ENCODE measurements around the gene TMEM179B. TPM values are rescaled to one million over a fixed set of nuclear protein-coding genes. Genes with fewer than 3 reads are reported as not detected.

Gene TMEM179B
- polyA plus RNA-seq, 3 donors = 95.8 to 236 (median 220) TPM

DNA sequence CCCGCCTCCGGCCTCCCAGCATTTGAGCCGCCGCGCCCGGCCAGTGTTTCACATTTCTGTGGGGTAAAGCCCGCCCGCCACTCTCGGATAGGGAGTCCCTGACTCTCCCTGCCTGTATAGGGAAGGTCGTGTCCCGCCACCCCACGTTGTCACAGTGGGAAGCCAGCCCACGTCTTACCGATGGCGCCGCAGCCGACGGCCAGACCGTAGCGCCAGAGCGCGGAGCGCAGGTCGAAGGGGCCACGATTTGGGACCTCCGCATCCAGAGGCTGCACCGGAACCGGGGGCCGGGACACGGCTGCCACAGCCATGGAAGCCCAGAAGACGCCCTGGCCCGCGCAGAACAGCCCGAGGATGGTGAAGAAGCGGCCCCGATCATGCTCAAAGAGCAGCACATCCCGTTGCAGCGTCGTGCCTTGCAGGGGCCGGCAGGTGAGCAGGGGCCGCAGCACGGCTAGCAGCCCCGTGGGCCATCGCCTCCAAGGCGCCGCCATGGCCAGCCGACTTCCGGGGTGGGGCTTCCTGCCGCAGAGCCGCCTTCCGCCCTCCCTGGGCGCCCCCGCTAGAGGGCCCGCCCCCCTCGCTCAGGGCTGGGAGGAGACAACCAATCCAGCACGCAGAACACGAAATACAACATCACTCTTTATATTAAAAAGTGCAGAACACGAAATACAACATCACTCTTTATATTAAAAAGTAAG lies 4.4 kb downstream of the TMEM179B start, which contains the start of gene TMEM223:
TMEM223 (minus strand) TSS at position 506 of the 701 bp plus-strand sequence; CDS start at position 494, 12 bp downstream.
- peak; percentile 70 to 75 (median 72) for DNase-seq
- no peaks in the 10 kb centered on the region for H3K27me3 ChIP-seq (ENCODE audit: control insufficient read depth in 2 of 2, insufficient read depth in 2 of 2, low read length in 2 of 2)
- Mint-ChIP-seq H3K9me3 (no peaks in the 10 kb centered on the region), H3K4me3 (peak within 1 kb of the TSS; percentile 83 to 89), H3K36me3 (peaks cover 53 to 64% of the 10 kb centered on the region in 2 donors), H3K27me3 (ENCODE audit: low read depth in 3 of 3) (no peaks in the 10 kb centered on the region), H3K27ac (peak within 1 kb of the TSS; percentile 82 to 95 (median 92)), H3K4me1 (peaks cover 43% of the 10 kb centered on the region)
- WGBS (ENCODE audit: insufficient coverage) = under 1% methylated on average over 51 of the region's 58 CpGs
- H3K4me3 ChIP-seq (replicated peaks in 1 of 3; ENCODE audit: low read depth in 2 of 3, low read length in 3 of 3) = peak within 1 kb of the TSS; percentile 45 to 91 (median 84)
- peak within 1 kb of the TSS; percentile 65 for H2AFZ ChIP-seq (ENCODE audit: insufficient read depth, low read depth, low read length, poor library complexity, severe bottlenecking)
- peak within 1 kb of the TSS; percentile 76 for H3K9ac ChIP-seq (ENCODE audit: insufficient read depth, low read length, poor library complexity, severe bottlenecking)
- no peaks in the 10 kb centered on the region for H3K9me3 ChIP-seq (replicated peaks in 1 of 2; ENCODE audit: control insufficient read depth in 1 of 2, insufficient read depth in 1 of 2, low read length in 2 of 2)
- peaks cover 52% of the 10 kb centered on the region for H4K20me1 ChIP-seq (ENCODE audit: insufficient read depth, low read length)
- H3K27ac ChIP-seq (ENCODE audit: low read depth in 1 of 2, low read length in 2 of 2) = peak within 1 kb of the TSS; percentile 77 to 78
- TF ChIP-seq CTCF (IDR thresholded peaks at IDR 0.05) = no peak
- H3K79me2 ChIP-seq (ENCODE audit: insufficient read depth, low read length) = peaks cover 84% of the 10 kb centered on the region
- H3K4me2 ChIP-seq (replicated peaks; ENCODE audit: extremely low read depth, low read length, poor library complexity, severe bottlenecking) = peak within 1 kb of the TSS; percentile 78
- peaks cover 27 to 57% of the 10 kb centered on the region in 2 donors for H3K4me1 ChIP-seq (ENCODE audit: control insufficient read depth in 1 of 2, insufficient read depth in 2 of 2, low read length in 2 of 2)
- peaks cover 62 to 68% of the 10 kb centered on the region in 2 donors for H3K36me3 ChIP-seq (replicated peaks in 1 of 2; ENCODE audit: control insufficient read depth in 1 of 2, insufficient read depth in 2 of 2, low read length in 2 of 2)
- intact Hi-C loops (cut with micrococcal nuclease) = no loop called here

GRCh38 chr11:62792202-62792575 lies 5.0 kb downstream of the TMEM179B start:
- peaks cover 59 to 69% of the 10 kb centered on the region in 2 donors for H3K36me3 Mint-ChIP-seq
- Histone ChIP-seq H3K9me3 (replicated peaks in 1 of 2; ENCODE audit: control insufficient read depth in 1 of 2, insufficient read depth in 1 of 2, low read length in 2 of 2) (no peaks in the 10 kb centered on the region), H2AFZ (ENCODE audit: insufficient read depth, low read depth, low read length, poor library complexity, severe bottlenecking) (no peak overlapping the region), H3K4me1 (ENCODE audit: control insufficient read depth in 1 of 2, insufficient read depth in 2 of 2, low read length in 2 of 2) (peaks cover 27 to 57% of the 10 kb centered on the region in 2 donors), H3K4me2 (replicated peaks; ENCODE audit: extremely low read depth, low read length, poor library complexity, severe bottlenecking) (peak overlapping the region; percentile 78), H3K27me3 (ENCODE audit: control insufficient read depth in 2 of 2, insufficient read depth in 2 of 2, low read length in 2 of 2) (no peaks in the 10 kb centered on the region), H3K27ac (ENCODE audit: low read depth in 1 of 2, low read length in 2 of 2) (peak overlapping the region; percentile 32 to 77), H3K79me2 (ENCODE audit: insufficient read depth, low read length) (peaks cover 84% of the 10 kb centered on the region), H3K9ac (ENCODE audit: insufficient read depth, low read length, poor library complexity, severe bottlenecking) (peak overlapping the region; percentile 76), H4K20me1 (ENCODE audit: insufficient read depth, low read length) (peaks cover 57% of the 10 kb centered on the region), H3K36me3 (replicated peaks in 1 of 2; ENCODE audit: control insufficient read depth in 1 of 2, insufficient read depth in 2 of 2, low read length in 2 of 2) (peaks cover 67 to 74% of the 10 kb centered on the region in 2 donors), H3K4me3 (replicated peaks in 1 of 3; ENCODE audit: low read depth in 2 of 3, low read length in 3 of 3) (peak overlapping the region in 1 of 3 experiments; percentile 84)
- peak in 1 of 3 donors; percentile 20 for DNase-seq
- no peaks in the 10 kb centered on the region for H3K9me3 Mint-ChIP-seq
- no peak for TF ChIP-seq CTCF (IDR thresholded peaks at IDR 0.05)
- no peaks in the 10 kb centered on the region for H3K27me3 Mint-ChIP-seq (ENCODE audit: low read depth in 3 of 3)
- WGBS (ENCODE audit: insufficient coverage) = 8% methylated on average over 7 of the region's 11 CpGs
- peak overlapping the region; percentile 83 to 89 for H3K4me3 Mint-ChIP-seq
- peaks cover 43% of the 10 kb centered on the region for H3K4me1 Mint-ChIP-seq
- intact Hi-C loops (cut with micrococcal nuclease) = no loop called here
- peak overlapping the region; percentile 82 to 95 (median 92) for H3K27ac Mint-ChIP-seq

Measured in CD14-positive monocyte (primary cell).